Lower lobe of right lung (tissue), 2 donors: ENCODE measurements around the gene IQCB1. TPM values are rescaled to one million over a fixed set of nuclear protein-coding genes. Genes with fewer than 3 reads are reported as not detected.
A peak's percentile ranks its signal among the peaks of the same experiment; 100 is the strongest.

Source experiments
- ATAC-seq, 2 donors: fragments of 200-7000 bp; cut with Tn5 transposase; one replicate each; pipeline ENCODE4 v1.9.1; 2020 to 2022; ENCODE audit warnings: mild to moderate bottlenecking in 2 of 2, moderate library complexity in 2 of 2
- DNase-seq: peaks from one replicate; pipeline ENCODE4 v3.0.0-alpha.2; 2020
- H3K27ac ChIP-seq: fragments of 200-600 bp; one replicate; pipeline ENCODE4 v1.8.0; 2022
- H3K27me3 ChIP-seq: fragments of 200-600 bp; one replicate; pipeline ENCODE4 v1.8.0; 2022; ENCODE audit warnings: low read depth
- H3K36me3 ChIP-seq: fragments of 200-600 bp; one replicate; pipeline ENCODE4 v1.8.0; 2022; ENCODE audit warnings: mild to moderate bottlenecking
- H3K4me1 ChIP-seq: fragments of 200-600 bp; one replicate; pipeline ENCODE4 v1.8.0; 2022
- H3K4me3 ChIP-seq: fragments of 200-600 bp; one replicate; pipeline ENCODE4 v1.8.0; 2022; ENCODE audit warnings: mild to moderate bottlenecking
- H3K9me3 ChIP-seq: fragments of 200-600 bp; one replicate; pipeline ENCODE4 v1.8.0; 2022
- intact Hi-C: fragments of 100-400 bp; cut with DNase I; formaldehyde crosslinking; loops from one replicate; pipeline ENCODE4 v1.11.0; 2022
- total RNA-seq: library from RNA; stranded (reverse); fragmentation: NEBNext Ultra II Directional; extraction: Animal tissue kit (Norgen Biotek cat#: 25700); gene quantifications from one replicate; pipeline ENCODE4 v1.2.1, GENCODE V29; 2021
- TF ChIP-seq, protein P1 (sequence below): fragments of 200-600 bp; IDR thresholded peaks from one replicate; pipeline ENCODE4 v1.8.0; 2022; ENCODE audit warnings: antibody characterized with exemption, mild to moderate bottlenecking
- donor health status: DM: no; HTN: yes; CAD: no; lungs with severe emphysema.

Gene IQCB1
- total RNA-seq, 1 donor from 2014 or later: 19.6 TPM

DNA sequence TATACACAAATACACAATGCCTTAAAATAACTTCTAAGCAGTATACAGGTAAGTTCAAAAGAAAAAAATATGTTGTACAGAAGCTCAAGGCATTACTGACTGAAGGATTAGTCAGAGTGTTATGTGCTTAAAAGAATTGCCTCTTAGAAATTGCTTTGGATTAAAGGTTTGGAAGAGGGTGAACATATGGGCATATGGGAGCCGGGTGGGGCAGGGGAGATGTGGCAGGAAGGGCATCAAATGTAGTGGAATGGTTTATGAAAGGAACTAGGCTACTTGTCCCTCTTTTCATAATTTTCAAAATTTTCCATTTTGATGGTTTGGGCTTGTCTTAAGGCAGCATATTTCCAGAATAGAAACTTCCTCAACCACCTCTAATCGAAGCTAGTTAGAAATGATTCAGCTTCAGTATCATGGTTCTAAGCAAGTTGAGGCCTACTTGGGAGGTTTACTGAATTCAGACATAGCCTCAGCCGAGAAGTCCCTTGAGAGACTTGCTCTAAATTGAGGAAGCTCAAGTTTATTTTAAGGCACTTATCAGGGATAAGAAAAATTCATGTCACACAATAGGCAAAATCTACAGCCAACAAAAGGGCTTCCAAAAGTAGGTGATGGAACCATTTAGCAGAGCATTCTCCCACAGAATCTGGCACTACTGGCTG, 75.2 kb downstream of the IQCB1 start:
- no peak for DNase-seq
- TF ChIP-seq, protein P1, sequence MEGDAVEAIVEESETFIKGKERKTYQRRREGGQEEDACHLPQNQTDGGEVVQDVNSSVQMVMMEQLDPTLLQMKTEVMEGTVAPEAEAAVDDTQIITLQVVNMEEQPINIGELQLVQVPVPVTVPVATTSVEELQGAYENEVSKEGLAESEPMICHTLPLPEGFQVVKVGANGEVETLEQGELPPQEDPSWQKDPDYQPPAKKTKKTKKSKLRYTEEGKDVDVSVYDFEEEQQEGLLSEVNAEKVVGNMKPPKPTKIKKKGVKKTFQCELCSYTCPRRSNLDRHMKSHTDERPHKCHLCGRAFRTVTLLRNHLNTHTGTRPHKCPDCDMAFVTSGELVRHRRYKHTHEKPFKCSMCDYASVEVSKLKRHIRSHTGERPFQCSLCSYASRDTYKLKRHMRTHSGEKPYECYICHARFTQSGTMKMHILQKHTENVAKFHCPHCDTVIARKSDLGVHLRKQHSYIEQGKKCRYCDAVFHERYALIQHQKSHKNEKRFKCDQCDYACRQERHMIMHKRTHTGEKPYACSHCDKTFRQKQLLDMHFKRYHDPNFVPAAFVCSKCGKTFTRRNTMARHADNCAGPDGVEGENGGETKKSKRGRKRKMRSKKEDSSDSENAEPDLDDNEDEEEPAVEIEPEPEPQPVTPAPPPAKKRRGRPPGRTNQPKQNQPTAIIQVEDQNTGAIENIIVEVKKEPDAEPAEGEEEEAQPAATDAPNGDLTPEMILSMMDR: no peak
- H3K27ac ChIP-seq: no peak overlapping the region
- intact Hi-C loops: no loop called here
- no peak for ATAC-seq
- no peak overlapping the region for H3K4me3 ChIP-seq
- H3K27me3 ChIP-seq: no peaks in the 10 kb centered on the region
- H3K9me3 ChIP-seq: no peaks in the 10 kb centered on the region
- no peaks in the 10 kb centered on the region for H3K36me3 ChIP-seq
- H3K4me1 ChIP-seq: no peaks in the 10 kb centered on the region

DNA sequence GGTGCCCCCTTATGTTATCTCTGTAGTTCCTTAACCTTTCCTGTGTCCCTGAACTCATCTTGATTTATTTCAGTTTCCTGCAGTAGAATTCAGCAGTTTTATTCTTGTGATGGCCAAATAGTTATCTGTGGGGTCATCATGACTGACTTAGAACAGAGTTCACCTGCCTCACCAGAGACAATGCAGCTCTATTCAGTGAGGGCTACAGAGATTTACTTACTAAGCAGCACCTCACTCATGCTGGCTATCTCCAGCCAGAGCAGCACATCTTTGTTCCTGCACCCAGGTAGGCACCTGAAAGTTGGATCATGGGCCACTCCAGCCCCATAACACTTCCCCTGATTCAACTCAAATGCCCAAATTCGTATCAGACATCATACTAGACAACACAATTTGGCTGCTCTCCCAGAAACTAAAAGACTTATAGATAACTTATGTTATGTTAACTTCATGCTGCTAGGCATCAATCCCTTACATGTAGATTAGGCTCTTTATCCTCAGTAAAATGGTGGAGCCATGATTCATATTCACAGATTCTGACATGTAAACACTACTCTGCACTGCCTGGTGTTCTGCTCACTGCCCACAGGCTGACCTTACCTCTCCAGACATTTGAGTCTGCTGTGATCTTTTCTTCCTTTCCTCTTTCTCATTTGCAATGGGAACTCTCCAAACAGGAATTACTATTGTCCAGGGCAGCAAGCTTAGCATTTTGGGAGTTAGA, 76.0 kb downstream of the IQCB1 start:
- TF ChIP-seq, protein P1: no peak
- intact Hi-C loops: no loop called here
- Histone ChIP-seq H3K4me1 (no peaks in the 10 kb centered on the region), H3K4me3 (no peak overlapping the region), H3K27ac (no peak overlapping the region), H3K9me3 (no peaks in the 10 kb centered on the region), H3K36me3 (no peaks in the 10 kb centered on the region), H3K27me3 (no peaks in the 10 kb centered on the region)
- DNase-seq (no peak), ATAC-seq (no peak)

DNA sequence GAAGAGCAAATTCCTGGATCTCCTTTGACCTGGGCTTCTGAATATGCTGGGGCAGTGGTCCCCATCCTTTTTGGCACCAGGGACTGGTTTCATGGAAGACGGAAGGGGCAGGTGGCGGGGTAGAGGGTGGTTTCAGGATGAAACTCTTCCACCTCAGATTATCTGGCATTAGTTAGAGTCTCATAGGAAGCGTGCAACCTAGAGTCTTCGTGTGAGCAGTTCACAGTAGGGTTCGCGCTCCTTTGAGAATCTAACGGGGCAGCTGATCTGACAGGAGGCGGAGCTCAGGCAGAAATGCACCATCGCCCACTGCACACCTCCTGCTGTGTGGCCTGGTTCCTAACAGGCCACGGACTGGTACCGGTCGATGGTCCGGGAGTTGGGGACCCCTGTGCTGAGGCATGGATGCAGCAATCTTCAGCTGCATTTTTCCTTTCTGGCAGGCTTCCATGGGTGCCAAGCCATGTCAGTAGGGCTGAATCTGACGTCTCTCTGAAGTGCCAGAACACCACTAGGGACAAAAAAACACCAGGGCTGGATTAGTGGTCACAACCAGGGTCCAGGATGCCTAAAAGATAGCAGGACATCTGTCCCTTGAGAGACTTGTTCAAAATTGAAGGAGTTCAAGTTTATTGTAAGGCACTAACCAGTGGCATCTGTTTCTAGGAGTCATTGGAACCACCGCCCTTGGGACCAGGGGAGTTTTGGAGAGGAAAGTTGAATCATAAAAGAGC, 76.9 kb downstream of the IQCB1 start:
- ATAC-seq (no peak), DNase-seq (no peak)
- intact Hi-C loops: no loop called here
- no peak overlapping the region for H3K27ac ChIP-seq
- no peaks in the 10 kb centered on the region for H3K9me3 ChIP-seq
- H3K4me1 ChIP-seq: no peaks in the 10 kb centered on the region
- H3K4me3 ChIP-seq: no peak overlapping the region
- no peaks in the 10 kb centered on the region for H3K36me3 ChIP-seq
- H3K27me3 ChIP-seq: no peaks in the 10 kb centered on the region
- TF ChIP-seq, protein P1: no peak

DNA sequence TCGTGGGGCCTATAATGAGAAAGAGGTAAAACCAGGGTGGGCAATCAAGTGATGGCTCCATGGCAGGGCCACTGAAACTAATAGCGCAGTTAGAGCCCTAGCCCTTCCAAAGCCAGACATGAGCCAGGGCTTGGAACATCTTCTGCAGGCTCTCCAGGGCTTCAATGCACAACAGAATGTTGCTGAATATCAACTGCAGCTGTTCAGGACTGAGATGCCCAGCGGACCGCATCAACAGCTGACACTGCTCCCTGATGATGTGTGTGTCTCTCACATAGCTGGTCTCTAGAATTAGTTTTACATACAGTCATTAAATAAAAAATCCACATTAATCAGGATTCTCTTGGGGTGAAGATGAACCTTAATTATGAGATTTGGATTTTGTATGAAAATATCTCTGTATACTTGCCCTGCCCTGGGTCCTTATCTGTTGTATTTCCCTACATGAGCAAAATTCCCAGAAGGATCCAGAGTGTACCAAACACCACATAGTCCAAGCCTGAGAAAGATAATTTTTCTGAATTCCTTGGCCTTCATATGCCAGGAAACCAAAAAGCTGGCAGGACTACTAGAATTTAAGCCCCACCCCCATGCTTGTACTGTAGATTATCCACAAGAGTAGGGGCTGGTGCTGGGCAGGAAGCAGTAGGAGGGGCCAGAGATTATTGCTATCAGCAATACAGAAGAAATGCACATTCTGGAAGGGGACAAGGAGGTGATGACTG, 77.6 kb downstream of the IQCB1 start:
- Histone ChIP-seq H3K4me1 (no peaks in the 10 kb centered on the region), H3K9me3 (no peaks in the 10 kb centered on the region), H3K36me3 (no peaks in the 10 kb centered on the region), H3K4me3 (no peak overlapping the region), H3K27me3 (no peaks in the 10 kb centered on the region), H3K27ac (no peak overlapping the region)
- TF ChIP-seq, protein P1: no peak
- intact Hi-C loops: no loop called here
- peak in 1 of 2 donors; percentile 30 for ATAC-seq
- no peak for DNase-seq

DNA sequence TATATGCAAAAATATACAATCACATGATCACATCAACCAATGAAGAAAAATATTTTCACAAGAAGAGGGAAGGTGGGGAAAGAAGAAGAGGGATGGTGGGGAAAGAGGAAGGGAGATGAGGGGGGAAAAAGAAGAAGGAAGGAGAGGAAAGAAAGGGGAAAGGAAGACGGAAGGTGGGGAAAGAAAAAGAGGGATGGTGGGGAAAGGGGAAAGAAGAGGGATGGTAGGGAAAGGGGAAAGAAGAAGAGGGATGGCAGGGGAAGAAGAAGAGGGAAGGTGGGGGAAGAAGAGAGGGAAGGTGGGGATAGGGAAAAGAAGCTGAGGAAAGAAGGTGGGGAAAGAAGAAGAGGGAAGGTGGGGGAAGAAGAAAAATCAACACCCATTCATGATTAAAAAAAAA, 82.1 kb downstream of the IQCB1 start:
- peaks cover 16% of the 10 kb centered on the region for H3K4me1 ChIP-seq
- H3K27me3 ChIP-seq: no peaks in the 10 kb centered on the region
- no peak for DNase-seq
- no peak for ATAC-seq
- H3K27ac ChIP-seq: no peak overlapping the region
- TF ChIP-seq, protein P1: no peak
- intact Hi-C loops: no loop called here
- no peaks in the 10 kb centered on the region for H3K9me3 ChIP-seq
- no peaks in the 10 kb centered on the region for H3K36me3 ChIP-seq
- H3K4me3 ChIP-seq: no peak overlapping the region
